GM21619 (cell line): Measurements from ENCODE around the gene COL26A1.
"Not testable (repeated sequence)": the region's sequence is repeated elsewhere in the genome, so short reads cannot be mapped to it uniquely, and the experiment has no call there.

ENCODE experiments used
- ATAC-seq: cut with Tn5 transposase; IDR thresholded peaks from one replicate; pipeline ENCODE4 v1.9.1; 2021; ENCODE audit not compliant: unreplicated experiment

The COL26A1 gene

DNA sequence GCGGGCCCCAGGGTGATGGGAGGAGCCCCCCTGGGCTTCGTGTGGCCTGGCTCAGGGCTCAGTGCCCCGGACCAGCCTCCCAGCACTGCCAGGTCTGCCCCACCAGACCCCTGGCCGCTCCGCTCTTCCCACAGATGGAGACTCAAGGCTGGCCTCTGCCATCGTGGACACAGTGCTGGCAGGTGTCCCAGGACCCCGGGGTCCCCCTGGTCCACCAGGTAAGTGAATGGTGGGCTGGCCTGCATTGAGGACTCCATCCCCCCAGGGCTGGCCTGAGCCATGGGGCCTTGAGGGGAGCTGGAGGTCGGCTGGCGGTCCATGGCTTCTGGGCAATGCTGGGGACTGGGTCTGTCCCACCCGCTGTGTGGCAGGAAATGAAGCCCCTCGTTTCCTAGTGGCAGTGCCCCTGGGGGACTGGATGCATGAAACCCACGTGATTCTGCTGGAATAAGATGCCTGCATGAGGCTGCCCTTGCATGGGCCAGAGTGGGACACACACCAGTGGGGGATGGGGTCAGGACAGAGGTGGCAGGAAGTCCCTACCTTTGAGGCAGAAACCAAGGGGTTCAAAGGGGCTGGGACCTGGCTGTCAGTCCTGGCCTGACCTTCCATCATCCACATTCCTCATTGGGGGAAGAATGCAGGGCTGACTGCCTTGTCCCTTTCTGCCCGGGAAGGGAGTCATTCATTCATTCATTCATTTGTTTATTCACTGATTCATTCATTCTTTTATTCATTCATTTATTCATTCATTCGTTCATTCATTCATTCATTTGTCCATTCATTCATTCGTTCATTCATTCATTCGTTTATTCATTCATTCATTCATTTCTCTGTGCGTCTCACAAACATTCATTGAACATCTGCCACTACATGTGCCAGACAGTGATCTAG lies 184.6 kb downstream of the COL26A1 start:
- ATAC-seq = no peak

DNA sequence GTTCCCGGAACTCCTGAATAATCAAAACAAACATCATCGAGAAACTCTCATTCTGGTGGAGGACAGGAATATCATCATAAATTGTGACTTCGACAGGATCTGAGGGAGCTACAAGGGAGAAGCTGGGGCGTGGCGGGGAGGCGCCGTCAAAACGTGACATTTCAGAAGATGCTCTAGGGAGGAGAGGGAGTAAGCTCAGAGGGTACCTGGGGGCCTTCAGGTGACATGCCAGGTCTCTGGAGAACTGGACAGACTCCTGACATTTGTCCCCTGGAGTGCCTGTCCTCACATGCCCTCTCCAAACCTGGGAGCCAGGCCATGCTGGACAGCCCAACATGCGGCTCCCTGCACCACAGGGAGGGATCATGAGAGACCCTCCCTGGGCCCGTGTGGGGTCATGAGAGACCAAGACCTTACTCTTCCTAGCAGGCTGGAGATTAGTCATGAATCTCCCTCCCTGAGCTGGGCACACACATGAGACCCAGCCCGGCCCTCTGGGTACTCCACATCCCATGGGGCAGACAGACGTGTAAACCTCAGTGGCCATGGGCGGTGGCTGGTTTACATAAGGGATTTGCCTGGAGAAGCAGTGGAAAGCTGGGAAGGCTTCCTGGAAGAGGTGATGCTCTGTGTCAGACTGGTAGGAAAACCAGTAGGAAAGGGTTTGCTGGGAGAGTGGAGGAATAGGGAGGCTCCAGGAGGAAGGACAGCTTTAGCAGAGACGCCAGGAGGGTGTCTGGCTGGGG lies 185.4 kb downstream of the COL26A1 start:
- no peak for ATAC-seq

DNA sequence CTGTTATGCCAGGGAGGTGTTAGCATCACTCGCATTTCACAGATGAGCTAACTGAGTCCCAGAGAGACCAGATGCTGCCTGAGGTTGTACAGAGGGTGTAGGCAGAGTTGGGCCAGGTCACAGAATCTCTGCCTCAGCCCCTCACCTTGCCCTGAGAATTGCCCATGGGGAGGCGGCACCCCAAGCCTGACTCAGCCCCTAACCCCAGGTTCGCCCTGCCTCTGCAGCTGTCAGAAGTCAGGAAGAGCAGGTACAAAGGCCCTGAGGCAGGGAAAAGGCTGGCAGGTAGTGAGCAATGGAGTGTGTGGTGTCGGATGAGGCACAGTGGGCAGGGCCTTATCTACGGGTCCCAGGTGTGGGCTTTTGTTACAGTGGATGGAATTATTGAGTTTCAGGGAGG lies 187.1 kb downstream of the COL26A1 start:
- no peak for ATAC-seq

DNA sequence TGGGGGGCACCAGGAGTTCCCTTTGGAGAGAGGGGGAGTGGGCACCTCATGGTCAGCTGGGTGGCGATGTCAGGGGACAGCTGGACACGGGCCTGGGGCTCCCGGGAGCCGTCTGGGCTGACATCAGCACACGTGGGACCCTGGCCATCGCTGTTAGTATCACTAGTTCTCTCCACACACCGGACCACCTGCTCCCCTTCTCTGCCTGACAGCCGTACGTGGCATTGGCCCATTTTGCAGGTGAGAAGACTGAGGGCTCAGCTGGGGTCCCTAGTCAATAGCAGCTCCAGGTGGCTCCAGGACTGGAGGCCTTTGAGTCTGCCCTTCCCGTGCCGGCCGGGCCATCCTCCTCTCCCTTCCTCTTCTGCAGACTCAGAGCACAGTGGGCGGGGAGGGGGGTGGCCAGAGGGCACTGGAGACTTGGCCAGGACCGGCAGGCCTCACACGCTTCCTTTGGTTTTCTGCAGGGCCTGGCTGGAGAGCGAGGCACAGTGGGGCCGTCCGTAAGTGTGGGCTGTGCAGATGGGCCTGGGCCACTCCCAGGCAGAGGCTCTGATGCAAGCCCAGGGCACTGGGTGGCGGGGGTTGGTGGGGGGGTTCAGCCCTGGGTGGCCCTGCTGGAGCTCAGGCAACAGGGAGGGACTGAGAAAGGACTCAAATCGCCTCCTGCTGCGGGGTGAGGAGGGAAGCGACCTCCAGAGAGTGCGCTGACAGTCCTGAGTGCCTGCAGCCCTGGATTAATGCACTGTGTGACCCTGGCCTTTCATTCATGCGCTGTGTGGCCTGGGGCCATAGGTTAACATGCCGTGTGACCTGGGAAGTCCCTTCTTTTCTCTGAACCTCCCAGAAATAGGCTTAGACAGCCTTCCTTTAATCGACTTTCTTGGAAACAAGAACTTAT lies 188.2 kb downstream of the COL26A1 start:
- no peak for ATAC-seq

DNA sequence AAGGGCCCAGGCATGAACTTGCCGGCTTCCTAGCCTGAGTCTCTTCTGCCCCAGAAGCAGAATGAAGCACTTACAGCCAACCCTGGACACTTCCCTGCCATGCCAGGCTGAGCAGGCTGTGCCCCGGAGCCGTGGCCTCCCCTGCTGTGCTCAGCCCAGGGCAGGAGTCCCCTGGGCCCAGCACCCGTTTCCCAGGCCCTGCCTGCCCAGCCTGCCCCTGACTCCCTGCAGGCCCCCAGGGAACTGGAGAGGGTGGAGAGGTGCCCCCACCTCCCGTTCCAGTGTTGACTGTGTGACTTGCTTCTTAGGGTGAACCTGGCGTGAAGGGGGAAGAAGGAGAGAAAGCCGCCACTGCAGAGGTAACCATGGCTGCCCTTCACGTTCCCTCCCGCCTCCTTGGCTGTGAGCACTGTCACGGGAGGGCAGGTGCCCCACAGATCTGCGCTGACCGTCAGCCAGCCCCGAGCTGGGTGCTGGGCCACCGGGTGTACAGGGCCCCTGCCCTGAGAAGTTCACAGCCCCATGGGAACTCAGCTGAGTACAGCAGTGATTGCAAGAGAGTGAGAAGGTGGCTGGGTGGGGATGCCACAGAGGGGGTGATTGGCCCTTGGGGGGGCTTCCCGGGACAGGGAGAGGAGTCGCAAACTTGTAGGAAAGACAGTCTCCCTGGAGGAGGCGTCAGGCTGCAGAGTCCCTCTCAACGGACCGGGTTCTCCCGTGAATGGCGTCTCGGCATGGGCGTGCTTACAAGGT lies 190.5 kb downstream of the COL26A1 start:
- no peak for ATAC-seq

DNA sequence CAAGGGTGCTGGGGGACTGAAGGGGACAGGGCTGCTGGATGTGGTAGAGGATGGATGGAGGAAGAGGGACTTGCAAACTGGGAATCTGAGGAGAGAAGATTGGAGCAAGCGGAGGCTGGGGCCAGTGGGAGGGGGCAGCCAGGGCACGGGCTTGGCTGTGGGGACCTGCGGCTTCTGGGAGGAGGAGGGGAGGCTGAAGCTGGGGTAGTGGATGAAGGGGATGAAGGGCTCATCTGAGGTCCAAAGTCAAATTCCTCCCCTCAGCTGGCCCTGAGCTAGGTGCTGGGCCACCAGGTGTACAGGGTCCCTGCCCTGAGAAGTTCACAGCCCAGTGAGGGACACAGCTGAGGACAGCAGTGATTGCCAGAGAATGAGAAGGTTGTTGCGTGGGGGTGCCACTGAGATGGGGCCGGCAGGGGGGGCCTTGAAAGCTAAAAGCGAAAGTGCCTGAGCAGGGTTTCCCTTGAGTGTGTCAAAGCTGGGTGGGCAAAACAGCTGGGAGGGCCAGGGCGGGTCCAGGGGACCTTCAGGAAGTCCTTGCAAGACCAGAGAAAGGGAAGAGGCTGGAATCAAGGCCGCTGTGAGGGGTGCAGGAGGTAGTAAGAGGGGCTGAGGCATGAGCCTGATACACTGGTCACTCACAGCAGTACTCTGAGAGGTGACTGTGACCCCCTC lies 191.2 kb downstream of the COL26A1 start:
- no peak for ATAC-seq

DNA sequence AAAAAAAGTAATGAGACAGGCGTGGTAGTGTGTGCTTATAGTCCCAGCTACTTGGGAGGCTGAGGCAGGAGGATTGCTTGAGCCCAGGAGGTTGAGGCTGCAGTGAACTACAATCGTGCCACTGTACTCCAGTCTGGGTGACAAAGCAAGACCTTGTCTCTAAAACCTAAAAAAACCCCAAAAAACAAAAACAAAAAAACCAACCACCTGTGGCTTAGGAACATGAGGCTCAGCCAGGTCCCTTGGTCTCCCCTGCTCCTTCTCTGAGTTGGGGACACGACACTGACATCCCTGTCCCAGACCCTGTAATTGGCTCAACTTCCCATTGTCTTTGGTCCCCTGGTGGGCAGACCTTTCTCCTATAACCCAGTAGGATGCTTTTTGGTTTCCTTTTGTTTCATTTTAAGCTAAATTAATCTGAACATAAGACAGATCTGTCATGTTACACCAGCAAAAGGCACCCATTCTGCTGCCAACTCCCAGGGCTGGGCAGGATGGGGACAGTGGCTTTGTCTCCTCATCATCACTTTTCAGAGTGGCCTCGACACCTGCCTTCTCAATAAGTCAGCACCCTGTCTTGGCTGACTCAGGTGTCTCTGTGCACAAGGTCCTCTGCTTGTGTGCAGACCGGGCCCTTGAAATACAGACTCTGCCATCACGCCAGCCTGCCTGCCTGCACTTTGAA lies 192.1 kb downstream of the COL26A1 start:
- ATAC-seq = no peak

DNA sequence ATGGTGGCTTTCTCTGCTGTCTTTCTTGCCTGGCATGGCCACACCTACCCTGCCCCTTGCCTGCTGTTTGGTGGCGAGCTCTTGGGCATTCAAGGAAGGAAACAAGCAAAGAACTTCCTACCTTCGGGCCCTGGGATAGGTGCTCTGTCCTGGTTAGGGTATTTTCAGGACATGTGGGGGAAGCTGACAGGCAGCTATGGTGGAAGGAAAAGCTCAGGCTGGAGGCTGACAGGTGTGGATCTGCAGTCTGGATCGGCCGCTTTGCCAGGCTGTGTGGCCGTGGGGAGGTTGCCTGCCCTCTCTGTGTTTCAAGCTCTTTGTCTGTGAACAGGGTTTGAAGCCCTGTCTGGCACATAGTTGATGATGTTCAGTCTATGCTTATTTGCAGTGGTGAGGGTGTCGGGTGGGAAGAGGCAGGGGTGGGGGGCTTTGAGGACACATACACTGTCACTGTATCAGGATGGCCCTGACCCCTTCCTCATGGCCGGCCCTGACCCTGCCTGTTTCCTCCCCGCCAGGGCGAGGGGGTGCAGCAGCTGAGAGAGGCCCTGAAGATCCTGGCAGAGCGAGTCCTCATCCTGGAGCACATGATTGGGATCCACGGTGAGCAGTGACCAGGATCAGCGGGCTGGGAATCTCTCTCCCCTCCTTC lies 192.7 kb downstream of the COL26A1 start:
- no peak for ATAC-seq

DNA sequence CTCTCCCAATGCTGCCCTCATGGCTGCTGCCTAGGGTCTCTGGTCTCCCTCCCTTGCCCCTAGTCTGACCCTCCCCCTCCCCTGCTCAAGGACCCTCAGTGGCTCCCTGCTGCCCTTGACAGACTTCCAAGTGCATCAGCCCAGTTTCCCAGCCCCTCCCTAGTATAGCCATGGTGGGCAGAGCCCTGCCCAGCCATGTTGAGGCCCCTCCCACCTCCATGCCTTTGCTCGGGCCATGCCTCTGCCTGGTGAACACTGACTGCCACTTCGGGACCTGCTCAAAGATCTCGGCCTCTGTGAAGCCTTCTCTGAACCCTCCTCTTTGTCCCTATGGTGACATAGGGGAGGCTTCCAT lies 193.2 kb downstream of the COL26A1 start:
- ATAC-seq = no peak

DNA sequence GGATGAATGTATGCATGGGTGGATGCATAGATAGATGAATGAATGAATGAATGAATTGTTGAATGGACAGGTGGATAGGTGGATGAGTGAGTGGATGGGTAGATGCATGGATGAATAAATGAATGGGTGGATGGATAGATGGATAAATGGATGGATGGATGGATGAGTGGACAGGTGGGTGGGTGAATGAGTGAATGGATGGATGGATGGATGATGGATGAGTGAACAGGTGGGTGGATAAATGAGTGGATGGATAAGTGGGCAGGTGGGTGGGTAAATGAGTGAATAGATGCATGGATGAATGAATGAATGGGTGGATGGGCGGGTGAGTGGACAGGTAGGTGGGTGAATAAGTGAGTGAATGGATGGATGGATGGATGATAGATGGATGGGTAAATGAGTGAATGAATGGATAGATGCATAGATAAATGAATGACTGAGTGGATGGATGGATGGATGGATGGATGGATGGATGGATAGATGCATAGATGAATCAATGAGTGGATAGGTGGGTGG lies 193.8 kb downstream of the COL26A1 start:
- no peak for ATAC-seq

DNA sequence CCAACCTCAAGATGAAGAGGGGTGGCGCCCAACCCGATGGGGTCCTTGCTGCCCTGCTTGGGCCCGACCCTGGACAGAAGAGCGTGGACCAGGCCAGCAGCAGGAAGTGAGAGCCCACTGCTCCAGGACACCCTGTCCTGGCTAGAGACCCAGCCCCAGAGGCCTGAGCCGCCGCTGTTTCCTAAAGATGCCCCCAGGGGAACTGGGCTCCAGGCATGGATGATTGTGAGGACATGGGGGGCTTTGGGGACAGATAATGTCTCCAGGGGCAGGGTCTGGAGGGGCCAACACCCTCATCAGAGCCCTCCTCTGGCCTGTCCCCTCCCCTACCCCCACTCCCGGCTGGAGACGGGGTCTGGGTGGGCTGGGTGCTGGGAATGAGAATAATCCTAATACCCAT lies 194.7 kb downstream of the COL26A1 start:
- ATAC-seq = no peak

DNA sequence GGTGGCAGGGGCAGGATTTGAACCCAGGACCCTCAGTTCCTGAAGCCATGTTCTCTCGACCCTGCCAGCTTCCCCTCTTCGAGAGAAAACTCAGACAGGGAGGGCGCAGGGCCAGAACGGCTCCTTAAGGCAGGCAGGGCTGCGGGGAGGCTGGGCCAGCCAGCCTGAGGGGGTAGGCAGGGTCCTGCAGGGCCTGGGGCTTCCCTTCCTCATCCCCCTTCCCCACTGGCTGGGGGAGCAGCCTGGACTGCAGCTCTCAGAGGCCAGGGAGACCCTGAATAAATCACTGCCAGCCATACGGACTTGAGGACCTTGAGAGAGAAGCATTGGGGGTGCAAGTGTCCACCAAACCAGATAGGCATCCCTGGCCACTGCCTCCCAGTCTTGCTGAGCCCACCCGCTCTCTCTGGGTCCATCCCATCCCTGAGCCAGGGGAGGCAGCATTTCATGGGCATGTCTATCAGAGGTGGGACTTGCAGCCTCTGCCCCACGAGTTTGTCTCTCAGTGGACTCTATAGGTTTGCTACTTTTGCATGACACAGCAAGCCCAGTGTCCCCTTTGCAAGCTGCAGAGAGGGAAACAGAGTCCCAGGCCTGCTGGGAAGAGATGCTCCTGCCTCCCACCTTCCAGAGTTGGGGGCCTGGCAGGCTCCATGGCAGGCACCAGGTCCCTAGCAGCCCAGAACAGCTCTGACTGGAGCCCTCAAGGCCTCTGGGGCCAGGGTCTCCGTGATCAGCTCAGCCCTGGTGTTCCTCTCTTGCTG lies 195.5 kb downstream of the COL26A1 start:
- no peak for ATAC-seq

DNA sequence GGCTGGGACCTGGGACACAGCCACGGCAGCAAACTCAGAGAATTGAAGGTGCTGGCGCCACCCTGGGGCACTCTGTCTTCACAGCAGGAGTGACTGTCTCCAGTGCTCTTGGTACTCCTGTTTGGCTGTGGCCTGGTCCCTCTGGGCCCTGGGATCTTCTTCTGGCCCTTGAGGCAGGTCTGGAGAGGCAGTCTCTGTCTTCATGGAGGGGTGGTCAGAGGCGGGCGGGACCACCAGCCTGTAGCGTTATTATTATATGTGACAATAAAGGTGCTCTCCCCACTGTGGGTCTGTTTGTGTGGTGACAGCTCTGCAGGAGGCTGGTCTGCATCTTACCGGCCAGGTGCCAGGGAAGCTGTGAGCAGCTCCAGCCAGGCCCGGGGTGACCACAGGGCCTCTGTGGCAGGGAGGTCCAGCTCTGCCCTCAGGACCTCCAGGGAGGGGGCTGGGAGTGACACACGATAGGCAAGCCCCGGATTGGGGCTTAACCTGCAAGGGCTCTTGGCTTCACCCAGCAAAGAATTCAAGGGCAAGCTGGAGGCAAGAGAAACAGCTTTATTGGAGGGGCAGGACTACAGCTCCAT lies 196.2 kb downstream of the COL26A1 start:
- ATAC-seq = no peak

DNA sequence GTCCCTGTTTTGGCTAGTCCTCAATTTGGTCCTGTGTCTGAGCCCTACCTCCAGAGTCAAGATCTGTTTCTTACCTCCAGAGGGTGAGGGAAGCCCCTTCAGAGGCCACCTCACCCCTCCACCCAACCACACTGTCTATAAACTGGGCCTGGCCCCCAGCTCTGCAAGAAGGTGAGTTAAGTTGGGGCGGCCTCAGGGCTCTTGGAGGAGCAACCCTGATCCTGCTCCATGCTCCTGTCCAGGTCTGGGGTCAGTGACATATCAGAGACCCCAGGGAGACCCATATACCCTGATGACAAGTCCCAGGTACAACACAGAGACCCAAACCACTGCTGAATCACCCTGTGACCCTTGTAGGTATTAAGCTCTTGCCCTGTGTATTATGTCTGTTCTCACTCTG lies 196.9 kb downstream of the COL26A1 start:
- no peak for ATAC-seq

DNA sequence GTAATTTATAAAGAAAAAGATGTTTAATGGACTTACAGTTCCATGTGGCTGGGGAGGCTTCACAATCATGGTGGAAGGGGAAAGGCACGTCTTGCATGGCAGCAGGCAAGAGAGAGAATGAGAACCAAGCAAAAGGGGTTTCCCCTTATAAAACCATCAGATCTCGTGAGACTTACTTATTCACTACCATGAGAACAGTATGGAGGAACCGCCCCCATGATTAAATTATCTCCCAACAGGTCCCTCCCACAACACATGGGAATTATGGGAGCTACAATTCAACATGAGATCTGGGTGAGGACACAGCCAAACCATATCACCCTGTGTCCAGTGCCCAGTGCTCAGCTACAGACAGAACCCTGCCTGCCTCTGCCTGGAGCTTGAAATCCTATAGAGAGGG lies 197.3 kb downstream of the COL26A1 start:
- not testable (repeated sequence) for ATAC-seq

DNA sequence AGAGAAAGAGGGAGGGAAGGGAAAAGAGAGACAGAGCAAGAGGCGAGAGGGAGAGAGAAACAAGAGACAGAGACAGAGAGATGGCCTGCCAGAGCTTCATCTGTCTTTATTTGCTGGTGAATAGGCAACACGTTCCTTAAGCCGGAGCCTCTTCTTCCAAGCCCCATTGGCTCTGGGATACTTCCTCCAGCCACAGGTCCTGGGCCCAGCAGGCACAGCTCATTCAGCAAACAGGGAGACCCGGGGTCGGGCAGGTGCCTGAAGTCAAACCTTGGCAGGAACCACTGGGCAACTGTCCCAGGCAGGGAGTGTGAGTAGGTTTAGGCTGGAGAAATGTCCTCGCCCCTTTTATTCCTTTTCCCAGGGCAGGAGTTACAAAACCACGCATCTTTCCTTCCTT lies 198.2 kb downstream of the COL26A1 start:
- no peak for ATAC-seq

DNA sequence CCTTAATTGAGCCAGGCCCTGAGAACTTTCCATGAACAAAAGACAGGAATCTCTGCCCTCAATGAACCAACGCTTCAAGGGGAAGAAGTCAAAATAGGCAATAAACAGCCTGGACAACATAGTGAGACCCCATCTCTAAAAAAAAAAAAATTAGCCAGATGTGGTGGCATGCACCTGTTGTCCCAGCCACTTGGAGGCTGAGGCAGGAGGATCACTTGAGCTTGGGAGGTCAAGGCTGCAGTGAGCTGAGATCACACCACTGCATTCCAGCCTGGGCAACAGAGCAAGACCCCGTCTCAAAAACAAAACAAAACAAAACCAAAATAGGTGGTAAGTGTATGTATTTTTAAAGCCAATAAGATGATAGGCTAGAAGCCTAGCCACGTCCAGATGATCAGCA lies 198.6 kb downstream of the COL26A1 start:
- ATAC-seq = not testable (repeated sequence)
